A549 (cell line): ENCODE results near the gene BRSK2.

Source experiments
- CBX8 ChIP-seq: fragments of 200-600 bp; sonication (generic); IDR thresholded peaks from 2 replicates; pipeline ENCODE4 v1.6.1; 2016
- RFX5 ChIP-seq: fragments of 450-650 bp; IDR thresholded peaks from 2 replicates; pipeline ENCODE4 v1.7.1; 2014; ENCODE audit warnings: antibody characterized with exemption, mild to moderate bottlenecking, moderate library complexity

DNA sequence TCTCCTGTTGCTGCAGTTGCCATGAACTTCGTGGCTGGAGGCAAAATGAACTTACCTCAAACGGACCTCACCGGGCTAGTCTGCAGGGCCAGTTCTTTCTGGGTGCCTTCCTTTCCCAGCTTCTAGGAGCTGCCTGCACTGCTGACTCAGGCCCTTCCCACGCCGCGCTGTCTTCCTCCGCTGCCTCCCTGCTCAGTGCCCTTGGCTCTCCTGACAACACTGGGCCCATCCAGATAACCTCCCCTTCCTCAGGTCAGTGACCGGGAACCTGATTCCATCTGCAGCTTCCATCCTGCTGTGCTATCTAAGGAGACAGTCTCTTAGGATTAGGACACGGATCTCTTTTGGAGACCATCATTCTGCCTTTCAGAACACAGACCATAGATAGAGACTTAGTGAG lies 77.5 kb downstream of the BRSK2 start:
- TF ChIP-seq CBX8 (no peak), RFX5 (no peak)
